SW480 (cell line): ENCODE results near the gene MAP2K4.
A peak's percentile ranks its signal among the peaks of the same experiment; 100 is the strongest.

ENCODE experiments used
- DNase-seq: peaks from one replicate; pipeline ENCODE4 v3.0.0-alpha.2; 2016; ENCODE audit warnings: low spot score

Gene MAP2K4

GRCh38 chr17:12178644-12179330 is 158.1 kb downstream of the MAP2K4 start:
- DNase-seq: no peak

DNA sequence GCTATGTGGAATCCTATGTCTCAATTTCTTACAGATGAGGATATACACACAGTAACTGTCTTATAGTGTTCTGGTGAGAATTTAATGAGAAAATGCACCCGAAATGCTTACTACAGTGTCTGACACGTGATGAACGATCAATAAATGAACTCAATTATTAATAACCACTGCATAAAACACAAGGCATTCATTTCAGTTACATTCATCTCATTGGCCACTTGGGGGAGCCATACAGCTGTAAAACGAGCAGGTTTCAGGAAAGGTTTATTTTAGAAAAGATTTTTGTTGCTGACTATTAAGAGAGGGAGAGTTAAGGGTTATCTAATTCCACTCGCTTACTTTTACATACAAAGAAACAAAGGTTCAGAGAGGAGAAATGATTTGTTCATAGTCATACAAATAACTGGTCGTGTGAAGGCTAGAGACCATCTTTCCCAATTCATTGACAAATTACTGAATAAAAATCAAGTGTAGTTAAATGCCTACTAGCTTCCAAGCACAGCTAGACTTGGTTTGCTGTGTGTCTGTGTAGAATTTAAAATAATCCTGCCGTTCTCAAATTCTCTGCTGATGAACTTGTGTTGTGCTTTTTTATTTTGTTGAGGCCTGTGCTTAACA is 160.1 kb downstream of the MAP2K4 start:
- DNase-seq: peak; percentile 48

DNA sequence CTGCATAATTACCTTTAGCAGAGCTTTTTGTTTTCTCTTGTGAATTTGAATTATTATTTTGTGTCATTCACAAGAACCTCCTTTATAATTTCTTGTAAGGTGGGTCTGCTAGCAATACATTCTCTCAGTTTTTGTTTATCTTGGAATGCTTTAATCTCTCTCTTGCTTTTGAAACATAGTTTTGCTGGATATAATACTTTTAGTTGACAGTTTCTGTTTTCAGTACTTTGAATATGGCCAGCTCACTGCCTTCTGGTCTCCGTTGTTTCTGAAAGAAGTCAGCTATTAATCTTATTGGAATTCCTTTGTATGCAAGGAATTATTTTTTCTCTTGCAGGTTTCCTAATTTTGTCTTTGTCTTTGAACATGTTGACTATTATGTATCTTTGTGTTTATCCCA is 167.0 kb downstream of the MAP2K4 start:
- no peak for DNase-seq

DNA sequence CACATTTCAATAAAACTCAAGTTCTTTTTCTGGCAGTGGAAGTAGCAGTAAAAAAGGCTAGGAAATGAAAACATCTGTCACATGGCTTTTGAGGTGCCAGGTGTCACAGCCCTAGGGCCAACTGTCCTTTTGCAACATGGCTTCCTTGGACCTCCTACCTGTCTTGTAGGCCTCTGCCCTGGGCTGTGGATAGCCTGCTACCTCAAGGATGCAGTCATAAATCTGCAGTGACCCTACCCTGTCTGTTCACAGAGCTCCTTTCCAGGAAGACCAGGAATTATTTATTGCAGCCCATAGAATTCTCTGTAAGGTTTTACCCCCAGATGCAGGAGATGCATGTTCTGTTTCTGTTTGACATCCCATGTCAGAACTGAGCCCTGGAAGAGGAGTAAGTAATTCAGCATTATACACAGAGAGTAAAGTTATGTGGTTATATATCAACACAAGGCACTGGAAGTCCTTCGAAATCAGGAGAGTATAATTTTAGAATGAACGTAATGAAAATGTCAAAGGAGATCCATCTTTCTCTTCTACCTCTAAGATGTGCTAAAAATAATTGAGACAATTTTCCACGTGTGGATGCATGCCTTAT is 172.6 kb downstream of the MAP2K4 start:
- DNase-seq: no peak
